ENCODE measurements around the gene FAM219A. TPM values are rescaled to one million over a fixed set of nuclear protein-coding genes. Genes with fewer than 3 reads are reported as not detected.

Gene FAM219A
- total RNA-seq, 4 donors from 2014 or later, result 12.6 to 19.2 (median 17.0) TPM

DNA sequence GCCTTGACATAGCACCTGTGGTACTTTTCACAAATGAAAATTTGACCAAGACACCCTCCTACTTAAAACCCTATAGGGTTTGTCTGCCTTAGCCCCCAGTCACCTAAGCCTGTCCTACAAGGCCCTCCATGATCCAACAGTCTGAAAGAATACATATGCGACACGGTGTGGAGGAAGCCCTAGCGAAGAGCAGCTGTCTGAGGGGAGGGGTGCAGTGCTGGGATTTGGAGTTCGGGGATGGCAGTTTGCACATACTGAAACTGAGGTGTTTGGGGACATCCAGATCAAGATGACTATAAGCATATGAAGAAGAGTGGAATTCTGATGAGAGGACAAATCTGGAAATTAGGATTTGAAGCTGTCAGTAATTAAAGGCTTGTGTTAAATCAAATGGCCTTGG, 74.5 kb downstream of the FAM219A start:
- H3K36me3 ChIP-seq, result no peaks in the 10 kb centered on the region
- intact Hi-C loops (cut with DNase I), result no loop called here
- H3K4me1 ChIP-seq, result peaks cover 11 to 34% (median 32%) of the 10 kb centered on the region in 4 donors
- H3K9me3 ChIP-seq, result no peaks in the 10 kb centered on the region
- H3K4me3 ChIP-seq, result no peak overlapping the region
- H3K27me3 ChIP-seq, result no peaks in the 10 kb centered on the region
- DNase-seq (ENCODE audit: extremely low spot score), result no peak
- 82% methylated on average over 4 of the region's 4 CpGs for WGBS
- no peak overlapping the region for H3K27ac ChIP-seq (replicated peaks in 1 of 4)
- TF ChIP-seq, protein P1, sequence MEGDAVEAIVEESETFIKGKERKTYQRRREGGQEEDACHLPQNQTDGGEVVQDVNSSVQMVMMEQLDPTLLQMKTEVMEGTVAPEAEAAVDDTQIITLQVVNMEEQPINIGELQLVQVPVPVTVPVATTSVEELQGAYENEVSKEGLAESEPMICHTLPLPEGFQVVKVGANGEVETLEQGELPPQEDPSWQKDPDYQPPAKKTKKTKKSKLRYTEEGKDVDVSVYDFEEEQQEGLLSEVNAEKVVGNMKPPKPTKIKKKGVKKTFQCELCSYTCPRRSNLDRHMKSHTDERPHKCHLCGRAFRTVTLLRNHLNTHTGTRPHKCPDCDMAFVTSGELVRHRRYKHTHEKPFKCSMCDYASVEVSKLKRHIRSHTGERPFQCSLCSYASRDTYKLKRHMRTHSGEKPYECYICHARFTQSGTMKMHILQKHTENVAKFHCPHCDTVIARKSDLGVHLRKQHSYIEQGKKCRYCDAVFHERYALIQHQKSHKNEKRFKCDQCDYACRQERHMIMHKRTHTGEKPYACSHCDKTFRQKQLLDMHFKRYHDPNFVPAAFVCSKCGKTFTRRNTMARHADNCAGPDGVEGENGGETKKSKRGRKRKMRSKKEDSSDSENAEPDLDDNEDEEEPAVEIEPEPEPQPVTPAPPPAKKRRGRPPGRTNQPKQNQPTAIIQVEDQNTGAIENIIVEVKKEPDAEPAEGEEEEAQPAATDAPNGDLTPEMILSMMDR (IDR thresholded peaks at IDR 0.05), result no peak
- TF ChIP-seq POLR2A (IDR thresholded peaks at IDR 0.05; ENCODE audit: low read depth), result no peak
- no peak for TF ChIP-seq EP300 (IDR thresholded peaks at IDR 0.05)
- no peak for TF ChIP-seq POLR2AphosphoS5 (IDR thresholded peaks at IDR 0.05)

DNA sequence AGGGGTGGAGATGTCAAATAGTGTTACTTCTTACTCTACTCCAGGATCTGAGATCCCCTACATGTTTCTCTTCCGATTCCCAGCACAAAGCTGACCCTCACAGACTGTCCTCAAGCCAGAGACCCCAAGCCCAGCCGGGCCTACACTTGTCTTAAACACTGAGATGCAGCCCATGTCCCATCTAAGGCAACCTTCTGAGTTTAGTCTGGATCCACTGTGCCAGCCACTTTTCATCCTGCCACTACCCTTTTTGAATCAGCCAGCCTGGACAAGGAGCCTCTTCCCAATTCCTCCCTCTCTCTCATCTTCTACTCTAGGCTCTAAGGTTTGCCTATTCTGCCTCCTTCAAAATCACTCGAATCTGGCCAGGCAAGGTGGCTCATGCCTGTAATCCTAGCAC, 75.5 kb downstream of the FAM219A start:
- H3K4me1 ChIP-seq, result peaks cover 11 to 38% (median 33%) of the 10 kb centered on the region in 4 donors
- WGBS, result 92% methylated on average over 3 of the region's 3 CpGs
- no peak for DNase-seq (ENCODE audit: extremely low spot score)
- TF ChIP-seq POLR2AphosphoS5 (IDR thresholded peaks at IDR 0.05) (no peak), EP300 (IDR thresholded peaks at IDR 0.05) (no peak), POLR2A (IDR thresholded peaks at IDR 0.05; ENCODE audit: low read depth) (no peak)
- TF ChIP-seq, protein P1 (IDR thresholded peaks at IDR 0.05), result no peak
- no peak overlapping the region for H3K27ac ChIP-seq (replicated peaks in 1 of 4)
- no peak overlapping the region for H3K4me3 ChIP-seq
- no peaks in the 10 kb centered on the region for H3K27me3 ChIP-seq
- no peaks in the 10 kb centered on the region for H3K36me3 ChIP-seq
- no peaks in the 10 kb centered on the region for H3K9me3 ChIP-seq
- intact Hi-C loops (cut with DNase I), result no loop called here

DNA sequence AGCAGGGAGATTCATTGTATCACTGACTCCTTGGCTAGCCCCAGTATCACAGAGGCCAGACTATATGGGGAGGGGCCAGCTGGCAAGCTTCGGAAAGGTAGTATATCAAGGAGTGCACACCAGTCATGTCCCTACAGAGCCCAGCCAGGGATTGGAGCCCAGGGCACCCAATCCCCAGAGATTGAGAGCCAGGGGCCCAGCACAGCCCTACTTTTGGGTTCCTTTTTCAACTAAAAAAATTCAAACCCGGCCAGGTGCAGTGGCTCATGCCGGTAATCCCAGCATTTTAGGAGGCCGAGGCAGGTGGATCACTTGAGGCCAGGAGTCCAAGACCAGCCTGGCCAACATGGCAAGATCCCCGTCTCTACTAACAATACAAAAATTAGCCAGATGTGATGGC, 76.3 kb downstream of the FAM219A start:
- TF ChIP-seq, protein P1 (IDR thresholded peaks at IDR 0.05), result no peak
- no peak for TF ChIP-seq POLR2AphosphoS5 (IDR thresholded peaks at IDR 0.05)
- TF ChIP-seq POLR2A (IDR thresholded peaks at IDR 0.05; ENCODE audit: low read depth), result no peak
- TF ChIP-seq EP300 (IDR thresholded peaks at IDR 0.05), result no peak
- no peaks in the 10 kb centered on the region for H3K27me3 ChIP-seq
- no peak overlapping the region for H3K27ac ChIP-seq (replicated peaks in 1 of 4)
- no peaks in the 10 kb centered on the region for H3K9me3 ChIP-seq
- peak overlapping the region in 1 of 4 donors; percentile 59 for H3K4me3 ChIP-seq
- H3K4me1 ChIP-seq, result peaks cover 17 to 47% (median 41%) of the 10 kb centered on the region in 4 donors
- WGBS, result 94% methylated on average over 5 of the region's 5 CpGs
- no peak for DNase-seq (ENCODE audit: extremely low spot score)
- intact Hi-C loops (cut with DNase I), result no loop called here
- H3K36me3 ChIP-seq, result no peaks in the 10 kb centered on the region

DNA sequence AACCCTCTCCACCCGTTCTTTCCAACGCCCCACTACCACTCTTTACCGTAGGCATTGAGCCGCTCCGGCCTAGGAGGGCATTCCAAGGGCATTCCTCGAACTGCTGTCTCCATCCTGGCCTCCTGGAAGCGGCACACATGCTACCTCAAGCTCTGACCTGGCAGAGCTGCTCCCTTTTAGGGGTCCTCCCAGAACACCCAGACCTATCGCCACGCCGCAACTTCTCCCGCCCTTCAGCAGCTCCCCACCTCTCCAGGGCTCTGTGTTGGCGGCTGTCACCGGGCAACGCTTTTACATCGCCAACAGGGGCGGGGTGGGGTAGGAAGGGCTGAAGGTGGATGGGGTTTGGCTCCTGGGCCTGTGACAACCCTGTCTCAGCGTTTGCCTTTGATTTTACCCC, 77.0 kb downstream of the FAM219A start:
- Histone ChIP-seq H3K4me3 (peak overlapping the region; percentile 59 to 72 (median 65)), H3K4me1 (peaks cover 17 to 52% (median 43%) of the 10 kb centered on the region in 4 donors), H3K36me3 (no peaks in the 10 kb centered on the region), H3K27ac (replicated peaks in 1 of 4) (peak overlapping the region; percentile 78 to 87 (median 80)), H3K9me3 (no peaks in the 10 kb centered on the region), H3K27me3 (no peaks in the 10 kb centered on the region)
- intact Hi-C loops (cut with DNase I), result no loop called here
- TF ChIP-seq POLR2A (IDR thresholded peaks at IDR 0.05; ENCODE audit: low read depth) (no peak), POLR2AphosphoS5 (IDR thresholded peaks at IDR 0.05) (no peak)
- 48% methylated on average over 17 of the region's 17 CpGs for WGBS
- DNase-seq (ENCODE audit: extremely low spot score), result no peak

DNA sequence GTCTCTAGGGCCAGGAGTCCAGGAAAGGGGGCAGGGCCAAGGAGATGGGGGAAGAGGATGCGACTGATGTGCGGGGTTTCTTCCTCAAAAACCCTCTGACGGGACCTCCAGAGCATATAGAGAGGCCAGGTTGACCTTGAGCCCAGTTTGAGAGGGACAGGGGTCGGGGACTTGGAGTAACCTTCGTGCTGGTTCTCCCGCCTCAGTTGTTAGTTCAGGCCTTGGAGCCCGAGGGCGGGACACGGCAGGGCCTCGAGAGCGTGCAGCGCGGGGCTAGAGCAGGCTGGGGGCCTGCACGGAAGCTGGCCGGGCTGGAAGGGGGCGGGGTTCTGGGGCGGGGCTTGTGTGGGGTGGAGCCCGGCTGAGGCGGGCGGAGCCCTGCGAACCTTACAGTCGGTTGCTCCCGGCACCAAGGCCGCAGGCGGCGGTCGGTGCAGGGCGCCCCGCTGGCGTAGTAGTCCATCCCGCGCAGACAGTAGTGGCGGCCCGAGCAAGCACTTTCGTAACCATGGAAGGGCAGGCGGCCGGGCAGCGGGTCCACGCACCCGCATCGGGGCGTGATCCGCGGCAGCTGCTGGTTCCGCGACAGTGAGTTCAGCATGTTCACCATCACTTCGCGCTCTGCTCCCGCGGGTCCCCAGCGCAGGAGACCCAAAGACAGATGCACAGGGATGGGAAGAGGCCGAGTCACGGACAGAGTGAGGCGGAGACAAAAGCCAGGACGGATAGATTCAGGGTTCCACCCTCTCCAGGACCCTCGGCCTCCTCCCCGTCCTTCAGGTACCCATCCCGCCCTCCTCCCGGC, 77.7 kb downstream of the FAM219A start:
- WGBS, result 11% methylated on average over 26 of the region's 59 CpGs
- Histone ChIP-seq H3K4me1 (peaks cover 22 to 58% (median 49%) of the 10 kb centered on the region in 4 donors), H3K27ac (replicated peaks in 1 of 4) (peak overlapping the region; percentile 78 to 87 (median 80)), H3K36me3 (no peaks in the 10 kb centered on the region), H3K4me3 (peak overlapping the region; percentile 59 to 72 (median 65)), H3K27me3 (no peaks in the 10 kb centered on the region), H3K9me3 (no peaks in the 10 kb centered on the region)
- TF ChIP-seq EP300 (IDR thresholded peaks at IDR 0.05) (no peak), POLR2AphosphoS5 (IDR thresholded peaks at IDR 0.05) (peak; percentile 87 to 88), POLR2A (IDR thresholded peaks at IDR 0.05; ENCODE audit: low read depth) (no peak)
- TF ChIP-seq, protein P1 (IDR thresholded peaks at IDR 0.05), result no peak
- intact Hi-C loops (cut with DNase I), result no loop called here
- peak; percentile 95 for DNase-seq (ENCODE audit: extremely low spot score)

Data from esophagus muscularis mucosa (tissue), 4 donors.